HL-60 (cell line): ENCODE data around the gene MYBPH.
A peak's percentile ranks its signal among the peaks of the same experiment; 100 is the strongest.

ENCODE experiments used
- DNase-seq, 2 experiments: peaks; one replicate each; pipeline ENCODE4 v3.0.0-alpha.2; 2010 to 2020; ENCODE audit warnings: low read depth in 1 of 2, low spot score in 1 of 2
- H3K27ac ChIP-seq: fragments of 250-450 bp; sonication (Bioruptor Pico); replicated peaks from 2 replicates; pipeline ENCODE4 v1.5.1; 2020; ENCODE audit warnings: mild to moderate bottlenecking, moderate library complexity
- H3K27me3 ChIP-seq: fragments of 250-450 bp; sonication (Bioruptor Pico); 2 replicates; pipeline ENCODE4 v1.5.1; 2021; ENCODE audit warnings: mild to moderate bottlenecking, moderate library complexity; ENCODE audit not compliant: insufficient read depth, poor library complexity, severe bottlenecking
- H3K4me3 ChIP-seq: replicated peaks from 2 replicates; pipeline ENCODE4 v1.5.1; 2011; ENCODE audit warnings: mild to moderate bottlenecking, control low read depth, low read length; ENCODE audit not compliant: insufficient read depth
- GABPA ChIP-seq: IDR thresholded peaks from 2 replicates; pipeline ENCODE4 v1.6.1; 2012; ENCODE audit warnings: low read depth
- POLR2AphosphoS5 ChIP-seq: IDR thresholded peaks from 2 replicates; pipeline ENCODE4 v1.6.1; 2012; ENCODE audit warnings: low read depth
- SPI1 ChIP-seq: IDR thresholded peaks from 2 replicates; pipeline ENCODE4 v1.6.1; 2012; ENCODE audit warnings: low read depth, mild to moderate bottlenecking, borderline replicate concordance
- TF ChIP-seq, protein P1 (sequence below): IDR thresholded peaks from one replicate; pipeline ENCODE4 v1.5.1; 2011; ENCODE audit warnings: low read length, control low read depth, inconsistent platforms; ENCODE audit not compliant: insufficient read depth
- TF ChIP-seq, protein P2 (sequence below): IDR thresholded peaks from 2 replicates; pipeline ENCODE4 v1.6.1; 2012; ENCODE audit warnings: low read depth; ENCODE audit not compliant: insufficient replicate concordance

The MYBPH gene

DNA sequence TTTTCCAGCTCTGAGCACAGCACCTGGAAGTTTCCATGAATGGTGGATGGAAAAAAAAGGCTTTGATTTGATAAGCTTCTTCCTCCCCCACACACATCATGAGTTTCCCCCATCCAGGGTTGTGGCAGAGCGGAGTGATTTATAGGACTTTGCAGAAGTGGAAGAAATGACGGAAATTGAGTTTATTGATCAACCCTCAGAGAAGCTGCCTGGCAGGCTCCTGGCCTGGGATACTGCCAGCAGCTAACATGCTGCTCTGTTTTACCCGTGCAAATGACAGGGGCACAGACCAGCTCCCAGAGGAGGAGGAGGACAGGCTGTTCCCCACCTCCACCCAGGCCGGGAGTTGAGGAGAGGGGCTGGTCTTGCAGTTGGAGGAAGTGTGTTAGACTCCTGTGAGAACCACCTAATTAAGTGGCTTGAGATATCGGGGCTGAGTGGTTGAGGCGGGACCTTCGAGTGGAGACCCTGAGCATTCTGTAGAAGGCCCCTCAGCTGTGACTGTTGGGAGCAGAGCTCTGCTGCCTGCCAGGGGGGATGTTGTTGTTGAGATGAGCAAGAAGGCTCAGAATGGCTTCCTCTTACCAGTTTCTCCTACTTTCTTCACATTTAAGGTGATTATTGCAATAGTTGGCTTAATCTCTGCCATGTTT lies 26.3 kb downstream of the MYBPH start:
- TF ChIP-seq, protein P1, sequence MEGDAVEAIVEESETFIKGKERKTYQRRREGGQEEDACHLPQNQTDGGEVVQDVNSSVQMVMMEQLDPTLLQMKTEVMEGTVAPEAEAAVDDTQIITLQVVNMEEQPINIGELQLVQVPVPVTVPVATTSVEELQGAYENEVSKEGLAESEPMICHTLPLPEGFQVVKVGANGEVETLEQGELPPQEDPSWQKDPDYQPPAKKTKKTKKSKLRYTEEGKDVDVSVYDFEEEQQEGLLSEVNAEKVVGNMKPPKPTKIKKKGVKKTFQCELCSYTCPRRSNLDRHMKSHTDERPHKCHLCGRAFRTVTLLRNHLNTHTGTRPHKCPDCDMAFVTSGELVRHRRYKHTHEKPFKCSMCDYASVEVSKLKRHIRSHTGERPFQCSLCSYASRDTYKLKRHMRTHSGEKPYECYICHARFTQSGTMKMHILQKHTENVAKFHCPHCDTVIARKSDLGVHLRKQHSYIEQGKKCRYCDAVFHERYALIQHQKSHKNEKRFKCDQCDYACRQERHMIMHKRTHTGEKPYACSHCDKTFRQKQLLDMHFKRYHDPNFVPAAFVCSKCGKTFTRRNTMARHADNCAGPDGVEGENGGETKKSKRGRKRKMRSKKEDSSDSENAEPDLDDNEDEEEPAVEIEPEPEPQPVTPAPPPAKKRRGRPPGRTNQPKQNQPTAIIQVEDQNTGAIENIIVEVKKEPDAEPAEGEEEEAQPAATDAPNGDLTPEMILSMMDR = no peak
- TF ChIP-seq SPI1 (no peak), GABPA (no peak), POLR2AphosphoS5 (no peak)
- TF ChIP-seq, protein P2, sequence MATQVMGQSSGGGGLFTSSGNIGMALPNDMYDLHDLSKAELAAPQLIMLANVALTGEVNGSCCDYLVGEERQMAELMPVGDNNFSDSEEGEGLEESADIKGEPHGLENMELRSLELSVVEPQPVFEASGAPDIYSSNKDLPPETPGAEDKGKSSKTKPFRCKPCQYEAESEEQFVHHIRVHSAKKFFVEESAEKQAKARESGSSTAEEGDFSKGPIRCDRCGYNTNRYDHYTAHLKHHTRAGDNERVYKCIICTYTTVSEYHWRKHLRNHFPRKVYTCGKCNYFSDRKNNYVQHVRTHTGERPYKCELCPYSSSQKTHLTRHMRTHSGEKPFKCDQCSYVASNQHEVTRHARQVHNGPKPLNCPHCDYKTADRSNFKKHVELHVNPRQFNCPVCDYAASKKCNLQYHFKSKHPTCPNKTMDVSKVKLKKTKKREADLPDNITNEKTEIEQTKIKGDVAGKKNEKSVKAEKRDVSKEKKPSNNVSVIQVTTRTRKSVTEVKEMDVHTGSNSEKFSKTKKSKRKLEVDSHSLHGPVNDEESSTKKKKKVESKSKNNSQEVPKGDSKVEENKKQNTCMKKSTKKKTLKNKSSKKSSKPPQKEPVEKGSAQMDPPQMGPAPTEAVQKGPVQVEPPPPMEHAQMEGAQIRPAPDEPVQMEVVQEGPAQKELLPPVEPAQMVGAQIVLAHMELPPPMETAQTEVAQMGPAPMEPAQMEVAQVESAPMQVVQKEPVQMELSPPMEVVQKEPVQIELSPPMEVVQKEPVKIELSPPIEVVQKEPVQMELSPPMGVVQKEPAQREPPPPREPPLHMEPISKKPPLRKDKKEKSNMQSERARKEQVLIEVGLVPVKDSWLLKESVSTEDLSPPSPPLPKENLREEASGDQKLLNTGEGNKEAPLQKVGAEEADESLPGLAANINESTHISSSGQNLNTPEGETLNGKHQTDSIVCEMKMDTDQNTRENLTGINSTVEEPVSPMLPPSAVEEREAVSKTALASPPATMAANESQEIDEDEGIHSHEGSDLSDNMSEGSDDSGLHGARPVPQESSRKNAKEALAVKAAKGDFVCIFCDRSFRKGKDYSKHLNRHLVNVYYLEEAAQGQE = no peak
- Histone ChIP-seq H3K27ac (no peak overlapping the region), H3K27me3 (no peaks in the 10 kb centered on the region), H3K4me3 (no peak overlapping the region)
- DNase-seq = no peak

DNA sequence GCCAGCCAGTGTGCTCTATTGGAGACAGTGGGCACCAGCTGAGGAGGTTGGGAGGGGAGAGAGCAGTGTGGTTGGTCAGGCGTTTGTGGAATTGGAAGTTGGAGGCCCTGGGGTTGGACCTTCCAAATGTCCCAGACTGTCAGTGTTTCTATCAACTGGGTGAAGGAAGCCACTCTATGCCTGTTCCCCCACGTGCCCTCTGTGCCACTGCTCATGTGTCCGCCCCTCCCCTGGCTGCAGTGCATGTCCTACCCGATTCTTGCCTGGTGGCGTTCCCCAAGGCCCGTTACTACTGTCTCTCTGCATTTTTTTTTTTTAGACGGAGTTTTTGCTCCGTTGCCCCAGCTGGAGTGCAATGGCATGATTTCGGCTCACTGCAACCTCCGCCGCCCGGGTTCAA lies 27.0 kb downstream of the MYBPH start:
- TF ChIP-seq POLR2AphosphoS5 = no peak
- TF ChIP-seq GABPA = no peak
- TF ChIP-seq, protein P2 = no peak
- TF ChIP-seq, protein P1 = no peak
- TF ChIP-seq SPI1 = no peak
- Histone ChIP-seq H3K27ac (no peak overlapping the region), H3K4me3 (no peak overlapping the region), H3K27me3 (no peaks in the 10 kb centered on the region)
- no peak for DNase-seq

DNA sequence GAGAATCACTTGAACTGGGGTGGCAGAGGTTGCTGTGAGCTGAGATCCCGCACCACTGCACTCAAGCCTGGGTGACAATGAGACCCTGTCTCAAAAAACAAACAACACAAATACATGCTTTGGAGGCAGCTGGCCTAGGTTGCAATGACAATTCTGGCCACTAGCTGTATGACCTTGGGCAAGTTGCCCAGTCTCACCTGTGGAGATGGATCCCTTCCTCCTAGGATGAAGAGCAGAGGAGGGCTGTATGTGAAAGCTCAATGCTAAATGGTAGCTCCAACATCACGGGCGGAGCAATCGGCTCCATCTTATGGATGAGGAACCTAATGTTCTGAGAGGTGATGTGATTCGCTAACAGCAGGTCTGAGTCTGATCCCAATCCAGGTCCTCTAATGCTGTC lies 27.5 kb downstream of the MYBPH start:
- no peak overlapping the region for H3K27ac ChIP-seq
- no peak for DNase-seq

More for the DNA sequence above, 27.5 kb downstream of the MYBPH start:
- TF ChIP-seq, protein P1 = peak; percentile 47
- TF ChIP-seq POLR2AphosphoS5 = no peak
- no peak overlapping the region for H3K4me3 ChIP-seq
- H3K27me3 ChIP-seq = no peaks in the 10 kb centered on the region
